Tibial nerve (tissue), 4 donors: ENCODE measurements around the gene DDIT3. TPM values are rescaled to one million over a fixed set of nuclear protein-coding genes. Genes with fewer than 3 reads are reported as not detected.
A peak's percentile ranks its signal among the peaks of the same experiment; 100 is the strongest.

Experiments
- DNase-seq, 2 donors: peaks; one replicate each; pipeline ENCODE4 v3.0.0-alpha.2; 2019; ENCODE audit warnings: low spot score in 2 of 2
- H3K27ac ChIP-seq, 4 donors: fragments of 200-600 bp; sonication (generic) in 3 of 4; one replicate each; pipeline ENCODE4 v1.5.1; 2017 to 2019; ENCODE audit warnings: mild to moderate bottlenecking in 1 of 4
- H3K27me3 ChIP-seq, 2 donors: fragments of 200-600 bp; sonication (generic) in 1 of 2; one replicate each; pipeline versions ENCODE4 v1.5.1 to v1.6.0; 2017 to 2019
- H3K36me3 ChIP-seq, 3 donors: fragments of 200-600 bp; sonication (generic); one replicate each; pipeline ENCODE4 v1.5.1; 2018 to 2019
- H3K4me1 ChIP-seq, 4 donors: fragments of 200-600 bp; sonication (generic) in 3 of 4; one replicate each; pipeline ENCODE4 v1.5.1; 2017 to 2019
- H3K4me3 ChIP-seq, 4 donors: fragments of 200-600 bp; sonication (generic) in 3 of 4; one replicate each; pipeline ENCODE4 v1.5.1; 2017 to 2019; ENCODE audit warnings: mild to moderate bottlenecking in 1 of 4, moderate library complexity in 1 of 4
- H3K9me3 ChIP-seq, 4 donors: fragments of 200-600 bp; sonication (generic) in 3 of 4; one replicate each; pipeline ENCODE4 v1.5.1; 2017 to 2019
- CTCF ChIP-seq, 5 experiments: fragments of 200-600 bp in 3 of 5; fragments of 450-650 bp in 2 of 5; sonication (generic) in 3 of 5; IDR thresholded peaks; one replicate each; pipeline ENCODE4 v1.5.1; 2016 to 2019; ENCODE audit warnings: antibody characterized with exemption in 5 of 5, mild to moderate bottlenecking in 3 of 5, moderate library complexity in 2 of 5
- EP300 ChIP-seq, 2 donors: sonication (generic); formaldehyde crosslinking; IDR thresholded peaks; one replicate each; pipeline ENCODE4 v1.6.1; 2017; ENCODE audit warnings: antibody characterized with exemption in 2 of 2, mild to moderate bottlenecking in 1 of 2
- POLR2A ChIP-seq, 2 donors: fragments of 450-650 bp; IDR thresholded peaks; one replicate each; pipeline ENCODE4 v1.6.1; 2017; ENCODE audit warnings: antibody characterized with exemption in 2 of 2, mild to moderate bottlenecking in 2 of 2, moderate library complexity in 2 of 2
- WGBS, 2 donors: methylation state at CpG; one replicate each; pipeline ENCODE4 v1.1.5; 2018; 5-methylcytosine and 5-hydroxymethylcytosine counted together
- total RNA-seq, 4 donors: library from RNA; depleted of rRNA; stranded (reverse); fragments of >200 nt; gene quantifications; one replicate each; pipeline ENCODE4 v1.1.0, GENCODE V29; 2016

DDIT3 gene
- total RNA-seq, 4 donors from 2014 or later = 35.2 to 49.2 (median 42.1) TPM

- peaks cover 0 to 17% (median 2%) of the 10 kb centered on the region in 4 donors for H3K4me1 ChIP-seq
- DNase-seq = no peak
- H3K27ac ChIP-seq = peak overlapping the region in 1 of 4 donors; percentile 32
- no peaks in the 10 kb centered on the region for H3K9me3 ChIP-seq
- H3K4me3 ChIP-seq = no peak overlapping the region
- 76 to 78% methylated on average over 5 of the region's 5 CpGs for WGBS, 2 donors
- peaks cover 6 to 99% (median 25%) of the 10 kb centered on the region in 3 donors for H3K36me3 ChIP-seq
- TF ChIP-seq CTCF (IDR thresholded peaks at IDR 0.05) (no peak), POLR2A (IDR thresholded peaks at IDR 0.05) (no peak), EP300 (IDR thresholded peaks at IDR 0.05) (no peak)
- no peaks in the 10 kb centered on the region for H3K27me3 ChIP-seq
These were observed 10.3 kb upstream of the DDIT3 start for GRCh38 chr12:57530396-57531142.

GRCh38 chr12:57529831-57530230, 9.5 kb upstream of the DDIT3 start:
- Histone ChIP-seq H3K4me3 (no peak overlapping the region), H3K27ac (peak overlapping the region in 1 of 4 donors; percentile 32), H3K4me1 (peaks cover 0 to 22% (median 9%) of the 10 kb centered on the region in 4 donors), H3K27me3 (no peaks in the 10 kb centered on the region), H3K9me3 (no peaks in the 10 kb centered on the region), H3K36me3 (peaks cover 6 to 99% (median 29%) of the 10 kb centered on the region in 3 donors)
- TF ChIP-seq CTCF (IDR thresholded peaks at IDR 0.05) (no peak), EP300 (IDR thresholded peaks at IDR 0.05) (no peak), POLR2A (IDR thresholded peaks at IDR 0.05) (no peak)
- DNase-seq = no peak
- WGBS, 2 donors = 57 to 66% methylated on average over 6 of the region's 6 CpGs

- TF ChIP-seq CTCF (IDR thresholded peaks at IDR 0.05) = no peak
- no peak for TF ChIP-seq POLR2A (IDR thresholded peaks at IDR 0.05)
- TF ChIP-seq EP300 (IDR thresholded peaks at IDR 0.05) = no peak
- no peaks in the 10 kb centered on the region for H3K27me3 ChIP-seq
- no peak for DNase-seq
- peaks cover 0 to 30% (median 18%) of the 10 kb centered on the region in 4 donors for H3K4me1 ChIP-seq
- H3K4me3 ChIP-seq = no peak overlapping the region
- H3K27ac ChIP-seq = no peak overlapping the region
- 71 to 75% methylated on average over 10 of the region's 10 CpGs for WGBS, 2 donors
- no peaks in the 10 kb centered on the region for H3K9me3 ChIP-seq
- peaks cover 4 to 98% (median 28%) of the 10 kb centered on the region in 3 donors for H3K36me3 ChIP-seq
These were observed 8.7 kb upstream of the DDIT3 start for GRCh38 chr12:57528831-57529555.

- DNase-seq = no peak
- H3K27me3 ChIP-seq = no peaks in the 10 kb centered on the region
- H3K27ac ChIP-seq = no peak overlapping the region
- TF ChIP-seq EP300 (IDR thresholded peaks at IDR 0.05) (no peak), CTCF (IDR thresholded peaks at IDR 0.05) (no peak)
- WGBS, 2 donors = 69 to 83% methylated on average over 11 to 12 of the region's 12 CpGs
- H3K9me3 ChIP-seq = no peaks in the 10 kb centered on the region
- H3K36me3 ChIP-seq = peaks cover 0 to 91% (median 22%) of the 10 kb centered on the region in 3 donors
- H3K4me1 ChIP-seq = peaks cover 0 to 38% (median 25%) of the 10 kb centered on the region in 4 donors
- H3K4me3 ChIP-seq = no peak overlapping the region
These were observed 7.9 kb upstream of the DDIT3 start for GRCh38 chr12:57528176-57528575.

- peaks cover 0 to 41% (median 26%) of the 10 kb centered on the region in 4 donors for H3K4me1 ChIP-seq
- WGBS, 2 donors = 79 to 84% methylated on average over 5 of the region's 5 CpGs
These were observed 6.9 kb upstream of the DDIT3 start for GRCh38 chr12:57527184-57527583.

More at GRCh38 chr12:57527184-57527583, 6.9 kb upstream of the DDIT3 start:
- H3K4me3 ChIP-seq = no peak overlapping the region
- TF ChIP-seq EP300 (IDR thresholded peaks at IDR 0.05) = no peak
- TF ChIP-seq POLR2A (IDR thresholded peaks at IDR 0.05) = no peak
- TF ChIP-seq CTCF (IDR thresholded peaks at IDR 0.05) = no peak
- H3K9me3 ChIP-seq = no peaks in the 10 kb centered on the region
- peaks cover 0 to 81% (median 16%) of the 10 kb centered on the region in 3 donors for H3K36me3 ChIP-seq
- no peak overlapping the region for H3K27ac ChIP-seq
- no peak for DNase-seq
- no peaks in the 10 kb centered on the region for H3K27me3 ChIP-seq
